ENCODE measurements around the gene FOXR1. TPM values are rescaled to one million over a fixed set of nuclear protein-coding genes. Genes with fewer than 3 reads are reported as not detected.

The FOXR1 gene
- total RNA-seq, 1 experiment from 2014 or later = not detected

DNA sequence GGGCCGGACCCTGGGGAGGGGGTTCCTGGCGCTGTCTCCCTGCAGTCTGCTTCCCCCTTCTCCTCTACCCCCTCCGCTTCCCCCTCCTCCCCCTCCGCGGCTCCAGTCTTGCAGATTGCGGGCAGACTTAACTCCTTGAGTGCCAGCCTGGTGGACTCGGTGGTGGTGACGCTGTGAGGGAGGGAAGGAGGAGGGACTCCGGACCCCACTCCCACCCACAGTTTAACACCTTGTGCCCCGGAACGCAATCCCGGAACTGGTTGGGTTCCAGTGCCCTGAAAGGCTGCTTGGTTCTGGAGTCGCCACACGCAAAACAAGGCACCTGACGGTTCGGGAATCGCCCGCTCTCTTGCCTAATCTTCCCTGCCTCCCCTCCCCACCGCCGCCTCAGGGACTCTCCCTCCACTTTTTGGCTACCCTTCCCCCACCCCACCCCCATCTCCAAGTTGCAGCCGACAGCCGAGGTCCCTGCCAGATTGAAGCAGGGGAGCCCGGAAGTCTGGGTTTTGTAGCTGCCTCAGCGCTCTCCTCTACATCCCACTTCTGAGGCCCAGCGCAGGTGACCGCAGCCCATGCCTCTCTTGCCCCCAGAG is 42.0 kb upstream of the FOXR1 start:
- ChIA-PET POLR2A (ENCODE audit: low non-redundant PET) (no interaction called here), CTCF (interaction anchor here (0.6 to 3.7 kb wide), 7 partner anchors 9 to 139 kb away, joined by 3 to 49 read pairs (median 5); partner anchors contain the start of genes DDX6 and VPS11)
- Histone ChIP-seq H3K27ac (ENCODE audit: low read depth, low read length, poor library complexity, severe bottlenecking) (peak overlapping the region; percentile 60), H3K27me3 (replicated peaks; ENCODE audit: insufficient read depth, low read depth, low read length, poor library complexity) (no peaks in the 10 kb centered on the region), H3K36me3 (ENCODE audit: insufficient read depth, low read length, poor library complexity, severe bottlenecking) (no peaks in the 10 kb centered on the region), H3K9me3 (ENCODE audit: low read depth, low read length, poor library complexity, severe bottlenecking) (no peaks in the 10 kb centered on the region), H3K4me3 (ENCODE audit: low read depth, low read length, poor library complexity, severe bottlenecking) (peak overlapping the region; percentile 70), H3K4me1 (ENCODE audit: insufficient read depth, low read length, poor library complexity, severe bottlenecking) (peaks cover 23% of the 10 kb centered on the region)
- TF ChIP-seq, protein P1, sequence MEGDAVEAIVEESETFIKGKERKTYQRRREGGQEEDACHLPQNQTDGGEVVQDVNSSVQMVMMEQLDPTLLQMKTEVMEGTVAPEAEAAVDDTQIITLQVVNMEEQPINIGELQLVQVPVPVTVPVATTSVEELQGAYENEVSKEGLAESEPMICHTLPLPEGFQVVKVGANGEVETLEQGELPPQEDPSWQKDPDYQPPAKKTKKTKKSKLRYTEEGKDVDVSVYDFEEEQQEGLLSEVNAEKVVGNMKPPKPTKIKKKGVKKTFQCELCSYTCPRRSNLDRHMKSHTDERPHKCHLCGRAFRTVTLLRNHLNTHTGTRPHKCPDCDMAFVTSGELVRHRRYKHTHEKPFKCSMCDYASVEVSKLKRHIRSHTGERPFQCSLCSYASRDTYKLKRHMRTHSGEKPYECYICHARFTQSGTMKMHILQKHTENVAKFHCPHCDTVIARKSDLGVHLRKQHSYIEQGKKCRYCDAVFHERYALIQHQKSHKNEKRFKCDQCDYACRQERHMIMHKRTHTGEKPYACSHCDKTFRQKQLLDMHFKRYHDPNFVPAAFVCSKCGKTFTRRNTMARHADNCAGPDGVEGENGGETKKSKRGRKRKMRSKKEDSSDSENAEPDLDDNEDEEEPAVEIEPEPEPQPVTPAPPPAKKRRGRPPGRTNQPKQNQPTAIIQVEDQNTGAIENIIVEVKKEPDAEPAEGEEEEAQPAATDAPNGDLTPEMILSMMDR (conservative IDR thresholded peaks at IDR 0.05; ENCODE audit: low read depth, low read length) = no peak
- TF ChIP-seq EZH2 (IDR thresholded peaks at IDR 0.05; ENCODE audit: borderline replicate concordance, low read depth, low read length, poor library complexity, severe bottlenecking) = no peak
- BruUV-seq (replicated peaks) = no TSS peak
- peak; percentile 98 for DNase-seq (ENCODE audit: low spot score)
- intact Hi-C loops (cut with micrococcal nuclease; ENCODE audit: unreplicated experiment) = loop anchor here (2.0 to 5.0 kb wide), 2 partner anchors 139 to 173 kb away; partner anchors contain the start of genes DDX6 and DPAGT1

GRCh38 chr11:118930094-118930712 is 41.4 kb upstream of the FOXR1 start:
- Histone ChIP-seq H3K4me3 (ENCODE audit: low read depth, low read length, poor library complexity, severe bottlenecking) (peak overlapping the region; percentile 70), H3K36me3 (ENCODE audit: insufficient read depth, low read length, poor library complexity, severe bottlenecking) (no peaks in the 10 kb centered on the region), H3K27ac (ENCODE audit: low read depth, low read length, poor library complexity, severe bottlenecking) (peak overlapping the region; percentile 60), H3K4me1 (ENCODE audit: insufficient read depth, low read length, poor library complexity, severe bottlenecking) (peaks cover 23% of the 10 kb centered on the region), H3K9me3 (ENCODE audit: low read depth, low read length, poor library complexity, severe bottlenecking) (no peaks in the 10 kb centered on the region), H3K27me3 (replicated peaks; ENCODE audit: insufficient read depth, low read depth, low read length, poor library complexity) (no peaks in the 10 kb centered on the region)
- ChIA-PET POLR2A (ENCODE audit: low non-redundant PET) (no interaction called here), CTCF (interaction anchor here (0.6 to 3.7 kb wide), 7 partner anchors 9 to 138 kb away, joined by 3 to 49 read pairs (median 5); partner anchors contain the start of gene VPS11)
- intact Hi-C loops (cut with micrococcal nuclease; ENCODE audit: unreplicated experiment) = no loop called here
- TF ChIP-seq EZH2 (IDR thresholded peaks at IDR 0.05; ENCODE audit: borderline replicate concordance, low read depth, low read length, poor library complexity, severe bottlenecking) = no peak
- TF ChIP-seq, protein P1 (conservative IDR thresholded peaks at IDR 0.05; ENCODE audit: low read depth, low read length) = peak; percentile 99
- BruUV-seq (replicated peaks) = no TSS peak
- peak; percentile 90 for DNase-seq (ENCODE audit: low spot score)

- no TSS peak for BruUV-seq (replicated peaks)
- intact Hi-C loops (cut with micrococcal nuclease; ENCODE audit: unreplicated experiment) = no loop called here
These were observed 40.0 kb upstream of the FOXR1 start for GRCh38 chr11:118931571-118931970.

More at GRCh38 chr11:118931571-118931970, 40.0 kb upstream of the FOXR1 start:
- Histone ChIP-seq H3K4me1 (ENCODE audit: insufficient read depth, low read length, poor library complexity, severe bottlenecking) (peaks cover 18% of the 10 kb centered on the region), H3K36me3 (ENCODE audit: insufficient read depth, low read length, poor library complexity, severe bottlenecking) (no peaks in the 10 kb centered on the region), H3K27me3 (replicated peaks; ENCODE audit: insufficient read depth, low read depth, low read length, poor library complexity) (no peaks in the 10 kb centered on the region), H3K9me3 (ENCODE audit: low read depth, low read length, poor library complexity, severe bottlenecking) (no peaks in the 10 kb centered on the region), H3K27ac (ENCODE audit: low read depth, low read length, poor library complexity, severe bottlenecking) (no peak overlapping the region), H3K4me3 (ENCODE audit: low read depth, low read length, poor library complexity, severe bottlenecking) (no peak overlapping the region)
- TF ChIP-seq, protein P1 (conservative IDR thresholded peaks at IDR 0.05; ENCODE audit: low read depth, low read length) = no peak
- TF ChIP-seq EZH2 (IDR thresholded peaks at IDR 0.05; ENCODE audit: borderline replicate concordance, low read depth, low read length, poor library complexity, severe bottlenecking) = no peak
- ChIA-PET POLR2A (ENCODE audit: low non-redundant PET) (no interaction called here), CTCF (no interaction called here)
- no peak for DNase-seq (ENCODE audit: low spot score)

All from A673 (cell line).